Endometrial microvascular endothelial cells (primary cell): Measurements from ENCODE around the gene PROSER3. TPM values are rescaled to one million over a fixed set of nuclear protein-coding genes. Genes with fewer than 3 reads are reported as not detected.

Experiments used
- in situ Hi-C: cut with HindIII; loops from 2 replicates; pipeline ENCODE4 v1.10.0; 2017; ENCODE audit warnings: low sequenced_read_pairs, low pct_unique_long_range_greater_than_20kb; ENCODE audit errors: inconsistent ontology term
- total RNA-seq: library from RNA; depleted of rRNA; stranded (reverse); fragments of >200 nt; gene quantifications from one replicate; pipeline ENCODE4 v1.2.3, GENCODE V29; 2015; ENCODE audit errors: inconsistent ontology term

PROSER3 gene
- total RNA-seq, 1 donor from 2014 or later: 7.2 TPM

- in situ Hi-C loops: no loop called here
Measured at GRCh38 chr19:35748106-35749020, 9.6 kb upstream of the PROSER3 start, which contains the start of gene LIN37. LIN37 (plus strand) TSS chr19:35748576; CDS start chr19:35748725, 149 bp downstream.

GRCh38 chr19:35750167-35750566, 7.8 kb upstream of the PROSER3 start:
- in situ Hi-C loops: no loop called here

- in situ Hi-C loops: no loop called here
Measured at GRCh38 chr19:35751839-35752745, 5.9 kb upstream of the PROSER3 start.

- in situ Hi-C loops: no loop called here
Measured at GRCh38 chr19:35752746-35753350, 5.1 kb upstream of the PROSER3 start.

- in situ Hi-C loops: no loop called here
Measured at GRCh38 chr19:35753634-35754369, 4.2 kb upstream of the PROSER3 start.

- in situ Hi-C loops: no loop called here
Measured at GRCh38 chr19:35754370-35755130, 3.4 kb upstream of the PROSER3 start.

- in situ Hi-C loops: no loop called here
Measured at GRCh38 chr19:35755131-35755549, 2.8 kb upstream of the PROSER3 start.

GRCh38 chr19:35755550-35756376, 2.2 kb upstream of the PROSER3 start:
- in situ Hi-C loops: no loop called here

- in situ Hi-C loops: no loop called here
Measured at GRCh38 chr19:35756377-35757230, 1.4 kb upstream of the PROSER3 start, which contains the start of gene HSPB6. HSPB6 (minus strand) TSS chr19:35757029; CDS start chr19:35757008, 21 bp downstream.

- in situ Hi-C loops: no loop called here
Measured at GRCh38 chr19:35757231-35757748, 686 bp upstream of the PROSER3 start.

GRCh38 chr19:35759697-35760096, 1.7 kb downstream of the PROSER3 start:
- in situ Hi-C loops: no loop called here

- in situ Hi-C loops: no loop called here
Measured at GRCh38 chr19:35760711-35761349, 2.9 kb downstream of the PROSER3 start.

- in situ Hi-C loops: no loop called here
Measured at GRCh38 chr19:35764432-35765315, 6.7 kb downstream of the PROSER3 start.

GRCh38 chr19:35766571-35767104, 8.7 kb downstream of the PROSER3 start:
- in situ Hi-C loops: no loop called here
